CD4-positive, alpha-beta T cell (primary cell): ENCODE results near the gene EGLN1. TPM values are rescaled to one million over a fixed set of nuclear protein-coding genes. Genes with fewer than 3 reads are reported as not detected.
"Not testable (repeated sequence)": the region's sequence is repeated elsewhere in the genome, so short reads cannot be mapped to it uniquely, and the experiment has no call there.

Experiments used
- ATAC-seq: fragments of 200-7000 bp; cut with Tn5 transposase; one replicate; pipeline ENCODE4 v1.10.0; 2022; ENCODE audit warnings: mild to moderate bottlenecking; ENCODE audit not compliant: poor library complexity
- CTCF ChIA-PET: fragments of 350-600 bp; sonication (Branson Sonifier 250); formaldehyde crosslinking; loops from one replicate; lab custom pipeline; 2021; ENCODE audit warnings: antibody characterized with exemption, inconsistent platforms; lab: Charles Lee
- POLR2A ChIA-PET: fragments of 350-600 bp; sonication (Branson Sonifier 250); formaldehyde crosslinking; loops from one replicate; lab custom pipeline; 2021; ENCODE audit warnings: antibody characterized with exemption, inconsistent platforms; lab: Charles Lee
- DNase-seq, 14 experiments: peaks; one replicate each; pipeline ENCODE4 v3.0.0-alpha.2; 2013 to 2020; ENCODE audit warnings: mixed read lengths in 2 of 14
- H3K27ac ChIP-seq, 2 donors: one replicate each; pipeline versions ENCODE4 v1.5.1 to v1.7.0; 2013; ENCODE audit warnings: low read length in 2 of 2, low read depth in 1 of 2, mild to moderate bottlenecking in 1 of 2
- H3K27me3 ChIP-seq, 2 experiments: 1 replicate in 1 of 2; 2 replicates in 1 of 2; pipeline versions ENCODE4 v1.6.1 to v1.7.0; 2013; ENCODE audit warnings: low read length in 2 of 2, control low read depth in 1 of 2, mild to moderate bottlenecking in 1 of 2, moderate library complexity in 1 of 2; ENCODE audit not compliant: insufficient read depth in 2 of 2, control insufficient read depth in 1 of 2
- H3K36me3 ChIP-seq: one replicate; pipeline ENCODE4 v1.6.1; 2013; ENCODE audit warnings: low read length, control low read depth; ENCODE audit not compliant: insufficient read depth
- H3K4me1 ChIP-seq: one replicate; pipeline ENCODE4 v1.6.1; 2013; ENCODE audit warnings: low read length, control low read depth; ENCODE audit not compliant: insufficient read depth
- H3K4me3 ChIP-seq: one replicate; pipeline ENCODE4 v1.5.1; 2013; ENCODE audit warnings: mild to moderate bottlenecking, low read length, moderate library complexity
- H3K9me3 ChIP-seq, 2 experiments: 1 replicate in 1 of 2; 2 replicates in 1 of 2; pipeline versions ENCODE4 v1.6.1 to v1.7.0; 2013; ENCODE audit warnings: low read length in 2 of 2, mild to moderate bottlenecking in 2 of 2, control low read depth in 1 of 2, moderate library complexity in 1 of 2; ENCODE audit not compliant: control insufficient read depth in 1 of 2, insufficient read depth in 1 of 2
- H3K27ac Mint-ChIP-seq: one replicate; pipeline ENCODE4 v1.8.0; 2020; ENCODE audit warnings: mixed read lengths
- H3K27me3 Mint-ChIP-seq: one replicate; pipeline ENCODE4 v1.8.0; 2021; ENCODE audit warnings: mixed read lengths
- H3K36me3 Mint-ChIP-seq: one replicate; pipeline ENCODE4 v1.8.0; 2021; ENCODE audit warnings: low read depth, mixed read lengths
- H3K4me1 Mint-ChIP-seq: one replicate; pipeline ENCODE4 v1.8.0; 2021; ENCODE audit warnings: low read depth, mixed read lengths
- H3K4me3 Mint-ChIP-seq: one replicate; pipeline ENCODE4 v1.8.0; 2020; ENCODE audit warnings: mild to moderate bottlenecking, mixed read lengths
- H3K9me3 Mint-ChIP-seq: one replicate; pipeline ENCODE4 v1.8.0; 2020; ENCODE audit warnings: mixed read lengths
- CTCF ChIP-seq: fragments of 200-600 bp; IDR thresholded peaks from one replicate; pipeline ENCODE4 v1.8.0; 2022; ENCODE audit warnings: antibody characterized with exemption, mild to moderate bottlenecking
- intact Hi-C, 2 experiments: fragments of 100-400 bp; cut with DNase I in 1 of 2; cut with micrococcal nuclease in 1 of 2; formaldehyde crosslinking; loops; one replicate each; pipeline versions ENCODE4 v1.15.1 to v1.9.0; 2023 to 2025; cut with DNase I, micrococcal nuclease
- total RNA-seq, 174 experiments: library from RNA in 2 of 174; stranded (reverse) in 2 of 174; gene quantifications; one replicate each; pipeline ENCODE4 v1.2.3 and lab custom pipeline; 2021 to 2026

Gene EGLN1
- total RNA-seq, 2 experiments from 2014 or later: 8.2 to 9.4 TPM

- H3K4me1 Mint-ChIP-seq, H3K4me1 ChIP-seq, H3K9me3 Mint-ChIP-seq, CTCF ChIA-PET, H3K36me3 ChIP-seq, H3K27ac Mint-ChIP-seq, DNase-seq, H3K36me3 Mint-ChIP-seq, ATAC-seq, H3K4me3 ChIP-seq, H3K4me3 Mint-ChIP-seq, intact Hi-C loops, H3K27ac ChIP-seq, POLR2A ChIA-PET: not testable (repeated sequence)
- H3K9me3 ChIP-seq: peaks cover 0 to 19% of the 10 kb centered on the region in 2 experiments
- H3K27me3 Mint-ChIP-seq: peaks cover 78% of the 10 kb centered on the region
- H3K27me3 ChIP-seq: peaks cover 9 to 26% of the 10 kb centered on the region in 2 experiments
Measured at GRCh38 chr1:231454133-231454532, 32.0 kb upstream of the EGLN1 start.

- H3K27ac ChIP-seq: no peak overlapping the region
- Mint-ChIP-seq H3K27me3 (peaks cover 73% of the 10 kb centered on the region), H3K27ac (no peak overlapping the region), H3K4me3 (no peak overlapping the region), H3K4me1 (no peaks in the 10 kb centered on the region), H3K9me3 (no peaks in the 10 kb centered on the region), H3K36me3 (no peaks in the 10 kb centered on the region)
- intact Hi-C loops: no loop called here
- no peaks in the 10 kb centered on the region for H3K4me1 ChIP-seq
- H3K36me3 ChIP-seq: no peaks in the 10 kb centered on the region
- ATAC-seq (no peak), DNase-seq (no peak)
- peaks cover 16 to 32% of the 10 kb centered on the region in 2 experiments for H3K27me3 ChIP-seq
- H3K9me3 ChIP-seq: peaks cover 0 to 8% of the 10 kb centered on the region in 2 experiments
- no peak for TF ChIP-seq CTCF
- ChIA-PET CTCF (no interaction called here), POLR2A (interaction anchor here (0.7 kb wide), 1 partner anchor 1839 kb away, joined by 3 read pairs; no protein-coding TSS in a partner anchor)
- no peak overlapping the region for H3K4me3 ChIP-seq
Measured at GRCh38 chr1:231446138-231446537, 24.1 kb upstream of the EGLN1 start.

- no peak for DNase-seq
- H3K4me1 ChIP-seq: no peaks in the 10 kb centered on the region
- H3K4me3 ChIP-seq: no peak overlapping the region
- intact Hi-C loops: no loop called here
- peaks cover 64% of the 10 kb centered on the region for H3K27me3 Mint-ChIP-seq
- no peak for TF ChIP-seq CTCF
- H3K9me3 Mint-ChIP-seq: no peaks in the 10 kb centered on the region
- no peak overlapping the region for H3K27ac ChIP-seq
- CTCF ChIA-PET: no interaction called here
- peaks cover 16 to 41% of the 10 kb centered on the region in 2 experiments for H3K27me3 ChIP-seq
- H3K27ac Mint-ChIP-seq: no peak overlapping the region
- no peaks in the 10 kb centered on the region for H3K36me3 ChIP-seq
- H3K9me3 ChIP-seq: peaks cover 0 to 8% of the 10 kb centered on the region in 2 experiments
- no peaks in the 10 kb centered on the region for H3K36me3 Mint-ChIP-seq
- POLR2A ChIA-PET: no interaction called here
- H3K4me3 Mint-ChIP-seq: no peak overlapping the region
- no peaks in the 10 kb centered on the region for H3K4me1 Mint-ChIP-seq
- no peak for ATAC-seq
Measured at GRCh38 chr1:231444059-231444458, 22.0 kb upstream of the EGLN1 start.

GRCh38 chr1:231443363-231443762, 21.3 kb upstream of the EGLN1 start:
- Mint-ChIP-seq H3K27me3 (peaks cover 59% of the 10 kb centered on the region), H3K9me3 (no peaks in the 10 kb centered on the region), H3K27ac (no peak overlapping the region), H3K4me3 (no peak overlapping the region), H3K4me1 (no peaks in the 10 kb centered on the region), H3K36me3 (no peaks in the 10 kb centered on the region)
- no peak for TF ChIP-seq CTCF
- DNase-seq (no peak), ATAC-seq (no peak)
- intact Hi-C loops: no loop called here
- Histone ChIP-seq H3K4me3 (no peak overlapping the region), H3K27me3 (peaks cover 16 to 37% of the 10 kb centered on the region in 2 experiments), H3K27ac (no peak overlapping the region), H3K9me3 (peaks cover 0 to 8% of the 10 kb centered on the region in 2 experiments), H3K4me1 (no peaks in the 10 kb centered on the region), H3K36me3 (no peaks in the 10 kb centered on the region)
- POLR2A ChIA-PET: no interaction called here
- CTCF ChIA-PET: no interaction called here
